SK-N-MC (cell line): ENCODE results near the gene AKR1B1.

Source experiments
- EZH2 ChIP-seq: fragments of 200-600 bp; sonication (generic); IDR thresholded peaks from one replicate; pipeline ENCODE4 v1.6.1; 2017; ENCODE audit warnings: antibody characterized with exemption
- POLR2AphosphoS5 ChIP-seq: IDR thresholded peaks from 2 replicates; pipeline ENCODE4 v1.6.1; 2012; ENCODE audit warnings: mild to moderate bottlenecking, low read depth, low read length, borderline replicate concordance

DNA sequence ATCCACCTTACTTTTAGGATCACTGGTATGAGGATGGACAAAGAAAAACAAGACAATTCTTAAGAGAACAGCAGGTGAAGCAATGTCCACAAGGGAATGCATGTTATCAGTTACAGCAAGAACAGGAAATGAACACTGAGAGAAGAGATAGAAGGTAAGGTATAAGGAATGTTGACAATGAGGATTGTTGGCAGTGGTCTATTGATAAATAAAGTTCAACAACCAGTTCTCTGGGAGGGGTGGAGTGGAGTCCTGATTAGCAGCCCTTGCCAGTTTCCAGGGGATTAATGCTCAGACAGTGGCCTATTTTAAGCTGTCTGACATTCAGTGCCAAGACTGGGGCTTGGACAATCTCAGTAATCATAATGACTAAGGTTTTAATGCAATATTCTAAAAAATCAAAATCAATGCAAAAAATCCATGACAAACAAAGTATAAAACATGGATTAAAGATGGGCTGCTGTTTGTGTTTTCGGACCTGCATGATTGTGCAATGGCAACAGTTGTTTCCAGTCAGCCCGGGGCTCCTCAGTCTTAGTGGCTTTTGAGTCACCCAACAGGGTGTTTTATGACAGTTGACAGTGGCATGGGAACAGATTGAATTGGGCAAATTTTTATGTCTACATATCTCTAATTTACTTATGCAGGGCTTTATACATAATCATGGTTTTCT is 13.8 kb upstream of the AKR1B1 start:
- TF ChIP-seq EZH2 (no peak), POLR2AphosphoS5 (no peak)
